HepG2 (cell line): ENCODE measurements around the gene SYNE1.

Experiments
- SIX4 ChIP-seq: sonication (generic); formaldehyde crosslinking; IDR thresholded peaks from 2 replicates; pipeline ENCODE4 v1.4.0; 2020; ENCODE audit warnings: missing genetic modification reagents
- ZNF235 ChIP-seq: sonication (generic); formaldehyde crosslinking; IDR thresholded peaks from 2 replicates; pipeline ENCODE4 v1.8.1; 2023; ENCODE audit warnings: mild to moderate bottlenecking, missing genetic modification reagents, borderline replicate concordance

GRCh38 chr6:152631376-152631775 is 5.8 kb downstream of the SYNE1 start:
- TF ChIP-seq ZNF235 (CRISPR knock-in tag) = no peak
- TF ChIP-seq SIX4 (CRISPR knock-in tag) = no peak
